ENCODE results near the gene GMPR2.

The GMPR2 gene

GRCh38 chr14:24270537-24271133, 37.9 kb downstream of the GMPR2 start:
- no peak for DNase-seq

- DNase-seq: peak; percentile 88
These were observed 38.6 kb downstream of the GMPR2 start, which contains the start of gene RABGGTA for GRCh38 chr14:24271134-24271833. RABGGTA (minus strand) TSS chr14:24271597; CDS start chr14:24271115, 482 bp downstream.

- DNase-seq: no peak
These were observed 39.1 kb downstream of the GMPR2 start for GRCh38 chr14:24271834-24272263.

- no peak for DNase-seq
These were observed 39.7 kb downstream of the GMPR2 start for GRCh38 chr14:24272467-24272866.

GRCh38 chr14:24273422-24273998, 40.8 kb downstream of the GMPR2 start:
- no peak for DNase-seq

GRCh38 chr14:24274101-24274543, 41.4 kb downstream of the GMPR2 start:
- DNase-seq: peak; percentile 26

GRCh38 chr14:24277071-24277470, 44.3 kb downstream of the GMPR2 start:
- DNase-seq: no peak

GRCh38 chr14:24277606-24278321, 45.0 kb downstream of the GMPR2 start:
- DNase-seq: no peak

- DNase-seq: no peak
These were observed 45.7 kb downstream of the GMPR2 start for GRCh38 chr14:24278424-24278823.

GRCh38 chr14:24279301-24280186, 46.8 kb downstream of the GMPR2 start:
- DNase-seq: no peak

- DNase-seq: no peak
These were observed 48.2 kb downstream of the GMPR2 start for GRCh38 chr14:24280797-24281460.

- DNase-seq: no peak
These were observed 48.9 kb downstream of the GMPR2 start for GRCh38 chr14:24281636-24282035.

- no peak for DNase-seq
These were observed 50.0 kb downstream of the GMPR2 start for GRCh38 chr14:24282736-24283135.

GRCh38 chr14:24283796-24284460, 51.2 kb downstream of the GMPR2 start:
- DNase-seq: no peak

GRCh38 chr14:24284501-24285035, 51.8 kb downstream of the GMPR2 start:
- DNase-seq: no peak

- DNase-seq: no peak
These were observed 52.6 kb downstream of the GMPR2 start for GRCh38 chr14:24285351-24285750.

- no peak for DNase-seq
These were observed 54.3 kb downstream of the GMPR2 start for GRCh38 chr14:24286996-24287395.
